ENCODE data around the gene ERI3.

The ERI3 gene

GRCh38 chr1:44338136-44338535 lies 16.9 kb downstream of the ERI3 start:
- Mint-ChIP-seq H3K27ac (peak overlapping the region in 1 of 3 experiments; percentile 80), H3K4me3 (no peak overlapping the region), H3K27me3 (ENCODE audit: low read depth) (no peaks in the 10 kb centered on the region), H3K9me3 (no peaks in the 10 kb centered on the region), H3K4me1 (no peaks in the 10 kb centered on the region), H3K36me3 (ENCODE audit: low read depth) (peaks cover 69% of the 10 kb centered on the region)
- TF ChIP-seq, protein P1, sequence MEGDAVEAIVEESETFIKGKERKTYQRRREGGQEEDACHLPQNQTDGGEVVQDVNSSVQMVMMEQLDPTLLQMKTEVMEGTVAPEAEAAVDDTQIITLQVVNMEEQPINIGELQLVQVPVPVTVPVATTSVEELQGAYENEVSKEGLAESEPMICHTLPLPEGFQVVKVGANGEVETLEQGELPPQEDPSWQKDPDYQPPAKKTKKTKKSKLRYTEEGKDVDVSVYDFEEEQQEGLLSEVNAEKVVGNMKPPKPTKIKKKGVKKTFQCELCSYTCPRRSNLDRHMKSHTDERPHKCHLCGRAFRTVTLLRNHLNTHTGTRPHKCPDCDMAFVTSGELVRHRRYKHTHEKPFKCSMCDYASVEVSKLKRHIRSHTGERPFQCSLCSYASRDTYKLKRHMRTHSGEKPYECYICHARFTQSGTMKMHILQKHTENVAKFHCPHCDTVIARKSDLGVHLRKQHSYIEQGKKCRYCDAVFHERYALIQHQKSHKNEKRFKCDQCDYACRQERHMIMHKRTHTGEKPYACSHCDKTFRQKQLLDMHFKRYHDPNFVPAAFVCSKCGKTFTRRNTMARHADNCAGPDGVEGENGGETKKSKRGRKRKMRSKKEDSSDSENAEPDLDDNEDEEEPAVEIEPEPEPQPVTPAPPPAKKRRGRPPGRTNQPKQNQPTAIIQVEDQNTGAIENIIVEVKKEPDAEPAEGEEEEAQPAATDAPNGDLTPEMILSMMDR (IDR thresholded peaks at IDR 0.05; ENCODE audit: unreplicated experiment in 3 of 3) = no peak

GRCh38 chr1:44336668-44337067 lies 18.4 kb downstream of the ERI3 start:
- H3K27me3 Mint-ChIP-seq (ENCODE audit: low read depth) = no peaks in the 10 kb centered on the region
- H3K9me3 Mint-ChIP-seq = no peaks in the 10 kb centered on the region
- no peak overlapping the region for H3K4me3 Mint-ChIP-seq

DNA sequence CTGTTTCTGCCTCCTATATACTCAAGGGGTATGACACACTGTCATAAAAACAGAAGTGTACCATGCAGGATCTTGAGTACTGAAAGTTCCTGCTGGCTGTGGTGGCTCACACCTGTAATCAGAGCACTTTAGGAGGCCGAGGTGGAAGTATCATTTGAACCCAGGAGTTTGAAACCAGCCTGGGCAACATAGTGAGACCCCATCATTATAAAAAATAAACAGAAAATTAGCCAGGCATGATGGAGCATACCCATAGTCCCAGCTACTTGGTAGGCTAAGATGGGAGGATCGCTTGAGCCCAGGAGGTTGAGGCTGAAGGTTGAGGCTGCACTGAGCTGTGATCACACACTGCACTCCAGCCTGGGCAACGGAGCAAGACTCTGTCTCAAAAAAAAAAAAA lies 20.1 kb downstream of the ERI3 start:
- H3K27me3 Mint-ChIP-seq (ENCODE audit: low read depth) = no peaks in the 10 kb centered on the region
- peaks cover 7% of the 10 kb centered on the region for H3K4me1 Mint-ChIP-seq
- H3K9me3 Mint-ChIP-seq = no peaks in the 10 kb centered on the region
- TF ChIP-seq, protein P1 (IDR thresholded peaks at IDR 0.05; ENCODE audit: unreplicated experiment in 3 of 3) = no peak
- no peak overlapping the region for H3K4me3 Mint-ChIP-seq
- no peak overlapping the region for H3K27ac Mint-ChIP-seq
- peaks cover 85% of the 10 kb centered on the region for H3K36me3 Mint-ChIP-seq (ENCODE audit: low read depth)

More at GRCh38 chr1:44336668-44337067, 18.4 kb downstream of the ERI3 start:
- Mint-ChIP-seq H3K4me1 (peaks cover 5% of the 10 kb centered on the region), H3K27ac (peak overlapping the region in 2 of 3 experiments; percentile 49 to 78), H3K36me3 (ENCODE audit: low read depth) (peaks cover 76% of the 10 kb centered on the region)
- TF ChIP-seq, protein P1 (IDR thresholded peaks at IDR 0.05; ENCODE audit: unreplicated experiment in 3 of 3) = no peak

GRCh38 chr1:44333376-44333775 lies 21.7 kb downstream of the ERI3 start:
- TF ChIP-seq, protein P1 (IDR thresholded peaks at IDR 0.05; ENCODE audit: unreplicated experiment in 3 of 3) = no peak
- Mint-ChIP-seq H3K36me3 (ENCODE audit: low read depth) (peaks cover 70% of the 10 kb centered on the region), H3K4me1 (peaks cover 22% of the 10 kb centered on the region), H3K9me3 (no peaks in the 10 kb centered on the region), H3K27ac (peak overlapping the region in 1 of 3 experiments; percentile 79), H3K4me3 (no peak overlapping the region), H3K27me3 (ENCODE audit: low read depth) (no peaks in the 10 kb centered on the region)

DNA sequence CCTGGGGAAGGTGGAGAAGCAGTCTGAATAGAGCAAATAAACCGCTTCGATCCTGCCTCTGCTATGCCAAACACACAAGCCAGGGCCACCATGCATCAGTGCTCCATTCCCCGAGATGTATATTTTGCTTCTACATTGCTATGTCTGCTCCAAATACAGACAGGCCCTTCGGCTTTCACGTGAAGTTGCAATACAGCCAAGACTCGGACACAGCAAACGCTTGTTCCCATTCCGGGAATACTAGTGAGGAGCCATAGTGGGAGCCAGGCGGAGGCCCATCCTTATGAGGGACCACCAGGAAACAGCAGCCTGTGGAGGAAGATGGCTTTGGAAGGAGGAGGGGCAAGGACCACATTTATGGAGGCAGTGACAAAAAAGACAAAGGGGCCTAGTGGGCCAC lies 22.6 kb downstream of the ERI3 start:
- Mint-ChIP-seq H3K27ac (no peak overlapping the region), H3K4me1 (peaks cover 29% of the 10 kb centered on the region), H3K27me3 (ENCODE audit: low read depth) (no peaks in the 10 kb centered on the region), H3K36me3 (ENCODE audit: low read depth) (peaks cover 61% of the 10 kb centered on the region), H3K4me3 (no peak overlapping the region), H3K9me3 (no peaks in the 10 kb centered on the region)
- TF ChIP-seq, protein P1 (IDR thresholded peaks at IDR 0.05; ENCODE audit: unreplicated experiment in 3 of 3) = no peak

DNA sequence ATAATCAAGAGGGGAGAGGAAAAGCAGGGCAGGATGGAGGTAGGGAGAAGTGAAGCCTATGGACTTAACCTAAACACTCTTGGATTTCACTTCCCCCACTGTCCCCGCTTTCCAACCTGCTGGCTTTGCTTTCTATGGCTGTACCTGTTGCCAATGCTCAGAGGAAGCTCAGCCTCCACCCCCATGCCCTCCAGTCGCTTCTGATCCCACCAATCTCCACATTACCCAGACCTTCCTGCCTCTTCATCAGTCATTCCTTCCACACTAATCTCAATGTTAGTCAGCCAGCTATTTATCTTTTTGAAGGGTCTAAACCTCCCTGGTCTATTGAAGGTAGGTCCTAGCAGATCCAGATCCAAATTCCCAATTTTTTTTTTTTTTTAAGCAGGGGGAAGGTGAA lies 24.1 kb downstream of the ERI3 start:
- Mint-ChIP-seq H3K4me1 (peaks cover 42% of the 10 kb centered on the region), H3K36me3 (ENCODE audit: low read depth) (peaks cover 48% of the 10 kb centered on the region), H3K27ac (no peak overlapping the region), H3K4me3 (no peak overlapping the region), H3K9me3 (no peaks in the 10 kb centered on the region), H3K27me3 (ENCODE audit: low read depth) (no peaks in the 10 kb centered on the region)
- TF ChIP-seq, protein P1 (IDR thresholded peaks at IDR 0.05; ENCODE audit: unreplicated experiment in 3 of 3) = no peak

Data from nephron (organoid).